HG03565 (cell line): ENCODE results near the gene BTBD9.

Source experiments
- ATAC-seq: cut with Tn5 transposase; IDR thresholded peaks from one replicate; pipeline ENCODE4 v1.9.1; 2021; ENCODE audit warnings: mild to moderate bottlenecking, moderate library complexity; ENCODE audit not compliant: unreplicated experiment

Gene BTBD9

GRCh38 chr6:38269461-38270172 is 370.1 kb downstream of the BTBD9 start:
- ATAC-seq: no peak

GRCh38 chr6:38268342-38268741 is 371.4 kb downstream of the BTBD9 start:
- ATAC-seq: no peak

GRCh38 chr6:38266921-38267354 is 372.8 kb downstream of the BTBD9 start:
- no peak for ATAC-seq

GRCh38 chr6:38264605-38265004 is 375.1 kb downstream of the BTBD9 start:
- ATAC-seq: no peak

- ATAC-seq: no peak
These were observed 377.1 kb downstream of the BTBD9 start for GRCh38 chr6:38262609-38263008.

- ATAC-seq: no peak
These were observed 377.7 kb downstream of the BTBD9 start for GRCh38 chr6:38262026-38262425.

- ATAC-seq: no peak
These were observed 378.1 kb downstream of the BTBD9 start for GRCh38 chr6:38261626-38262025.

- no peak for ATAC-seq
These were observed 380.0 kb downstream of the BTBD9 start for GRCh38 chr6:38259736-38260135.

- no peak for ATAC-seq
These were observed 391.1 kb downstream of the BTBD9 start for GRCh38 chr6:38248500-38249234.

GRCh38 chr6:38245295-38245694 is 394.4 kb downstream of the BTBD9 start:
- no peak for ATAC-seq

- ATAC-seq: no peak
These were observed 394.9 kb downstream of the BTBD9 start for GRCh38 chr6:38244869-38245268.

- no peak for ATAC-seq
These were observed 398.4 kb downstream of the BTBD9 start for GRCh38 chr6:38241200-38241871.

GRCh38 chr6:38239719-38240451 is 399.8 kb downstream of the BTBD9 start:
- no peak for ATAC-seq

- no peak for ATAC-seq
These were observed 403.1 kb downstream of the BTBD9 start for GRCh38 chr6:38236631-38237030.

- no peak for ATAC-seq
These were observed 404.6 kb downstream of the BTBD9 start for GRCh38 chr6:38234934-38235682.

GRCh38 chr6:38234141-38234540 is 405.6 kb downstream of the BTBD9 start:
- no peak for ATAC-seq

- no peak for ATAC-seq
These were observed 406.5 kb downstream of the BTBD9 start for GRCh38 chr6:38233161-38233791.

- no peak for ATAC-seq
These were observed 414.0 kb downstream of the BTBD9 start for GRCh38 chr6:38225766-38226165.

GRCh38 chr6:38221251-38221650 is 418.5 kb downstream of the BTBD9 start:
- ATAC-seq: no peak
